ENCODE results near the gene PDLIM1.
A peak's percentile ranks its signal among the peaks of the same experiment; 100 is the strongest.
"Not testable (repeated sequence)": the region's sequence is repeated elsewhere in the genome, so short reads cannot be mapped to it uniquely, and the experiment has no call there.

The PDLIM1 gene

GRCh38 chr10:95211606-95212279 is 79.1 kb downstream of the PDLIM1 start:
- no peak for DNase-seq

DNA sequence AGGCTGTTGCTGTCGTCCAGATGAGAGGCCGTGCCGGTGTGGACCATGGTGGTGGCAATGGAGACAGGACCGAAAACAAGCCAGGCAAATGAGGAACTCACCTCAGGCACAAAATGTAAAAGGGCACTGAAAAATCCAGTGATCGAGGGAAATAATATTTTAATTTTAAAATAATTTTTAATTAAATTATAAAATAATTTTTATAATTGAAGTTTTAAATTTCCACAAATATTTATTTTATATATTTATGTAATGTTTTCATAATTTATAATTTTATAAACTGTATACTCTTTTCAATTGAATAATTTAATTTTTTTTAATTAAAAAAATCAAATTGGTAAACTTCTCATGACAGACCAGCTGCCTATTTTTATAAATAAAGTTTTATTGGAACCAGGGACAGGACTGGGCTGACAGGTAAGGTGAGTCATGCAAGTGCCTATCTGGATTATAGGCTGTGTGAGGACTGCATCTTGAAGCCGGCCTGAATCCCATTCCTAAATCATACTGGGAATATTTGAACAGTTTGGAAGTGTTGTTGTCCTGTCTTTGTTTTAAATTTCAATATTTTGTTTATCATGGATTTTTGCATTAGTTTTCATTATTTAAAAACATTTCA is 81.2 kb downstream of the PDLIM1 start:
- no peak for DNase-seq

DNA sequence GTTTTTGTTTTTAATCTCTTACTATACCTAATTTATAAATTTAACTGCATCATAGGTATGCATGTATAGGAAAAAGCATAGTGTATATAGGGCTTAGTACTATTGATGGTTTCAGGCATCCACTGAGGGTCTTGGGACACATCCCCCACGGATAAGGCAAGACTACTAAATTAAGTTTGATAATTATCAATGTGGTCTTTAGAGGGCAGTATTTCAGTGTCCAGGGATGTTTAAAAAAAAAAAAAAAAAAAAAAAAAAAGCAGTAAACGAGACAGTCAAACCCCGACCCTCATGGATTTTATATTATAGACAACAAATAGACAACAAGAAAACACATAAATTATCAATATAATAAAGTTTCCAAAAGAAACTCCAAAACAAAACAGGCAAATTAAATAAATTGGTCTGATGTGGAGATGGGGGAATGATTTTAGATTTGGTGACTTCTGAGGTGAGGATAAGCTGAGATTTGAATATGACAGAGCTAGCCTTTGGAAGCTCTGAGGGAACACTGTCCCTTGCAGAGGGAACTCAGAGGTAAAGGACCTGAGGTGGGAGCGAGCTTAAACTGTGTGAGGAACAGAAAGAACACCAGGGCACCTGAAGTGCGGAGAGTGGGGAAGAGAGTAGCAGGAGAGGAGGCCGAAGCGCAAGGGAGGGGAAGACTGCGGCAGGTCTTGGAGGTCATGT is 82.0 kb downstream of the PDLIM1 start:
- DNase-seq, result no peak

- not testable (repeated sequence) for DNase-seq
Measured at GRCh38 chr10:95202865-95203264, 87.9 kb downstream of the PDLIM1 start.

DNA sequence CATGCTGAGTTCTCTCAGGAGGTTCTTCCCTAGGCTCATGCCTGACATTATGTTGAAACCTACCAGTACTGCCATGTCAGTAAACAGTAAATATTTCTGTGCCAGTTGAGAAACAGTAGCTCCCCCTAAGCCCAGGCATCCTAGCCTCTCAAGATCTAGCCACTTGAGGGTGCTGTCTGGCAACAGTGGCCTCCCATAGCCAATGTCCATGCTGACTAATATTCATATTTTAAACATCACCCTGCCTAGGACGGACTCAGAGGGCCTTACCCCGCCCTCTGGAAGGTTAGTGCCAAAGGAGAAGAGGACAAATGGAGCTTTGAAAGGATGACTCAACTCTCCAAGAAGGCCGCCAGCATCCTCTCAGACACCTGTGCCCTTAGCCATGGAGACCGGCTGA is 89.1 kb downstream of the PDLIM1 start:
- no peak for DNase-seq

- peak in 37 of 56 donors; percentile 1 to 59 (median 19) for DNase-seq
Measured at GRCh38 chr10:95196046-95196445, 94.8 kb downstream of the PDLIM1 start.

DNA sequence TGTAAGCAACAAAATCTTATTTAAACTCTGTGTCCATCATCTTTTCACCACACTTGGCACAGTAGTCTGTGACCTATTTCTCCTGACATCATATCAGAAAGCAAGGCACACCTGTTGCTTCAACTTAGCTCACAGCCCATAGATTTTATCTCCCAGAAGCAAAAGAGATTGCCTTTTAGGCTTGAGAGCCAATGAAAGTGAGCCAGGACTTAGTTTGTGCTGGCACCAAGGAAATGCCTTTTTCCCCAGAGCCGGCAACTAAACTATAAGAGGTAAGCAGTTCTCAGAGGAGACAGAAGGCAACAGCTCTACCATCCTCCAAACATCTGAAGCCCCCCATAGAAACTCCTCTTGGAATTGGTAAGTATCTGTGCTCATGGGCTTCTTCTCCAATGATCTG is 96.9 kb downstream of the PDLIM1 start, which contains the start of gene ACSM6:
ACSM6 (plus strand) TSS at position 295 of the 400 bp plus-strand sequence. CDS start 248 bp downstream, outside the sequence.
- no peak for DNase-seq

DNA sequence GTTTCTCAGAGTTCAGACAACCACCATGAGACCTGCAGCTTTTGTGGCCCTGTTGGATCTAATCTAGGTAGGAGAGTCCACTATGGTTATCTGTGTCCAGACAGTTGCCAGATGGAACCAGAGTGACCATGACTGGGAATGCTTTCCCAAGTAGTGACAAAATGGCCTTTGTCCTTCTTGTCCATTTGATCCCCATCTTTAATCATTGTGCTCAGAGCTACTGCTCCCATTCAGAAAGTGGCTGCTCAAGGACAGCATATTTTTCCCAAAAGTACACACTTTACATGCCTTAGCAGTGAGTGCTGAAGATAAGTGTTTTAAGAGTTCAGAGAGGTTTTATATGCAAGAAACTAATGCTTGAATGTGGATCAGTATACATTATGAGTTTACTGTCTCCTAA is 102.2 kb downstream of the PDLIM1 start:
- DNase-seq, result no peak

GRCh38 chr10:95187617-95188016 is 103.2 kb downstream of the PDLIM1 start:
- DNase-seq, result no peak
